Measurements from ENCODE around the gene WDR20.
A peak's percentile ranks its signal among the peaks of the same experiment; 100 is the strongest.

The WDR20 gene

GRCh38 chr14:102183886-102184285 lies 44.2 kb downstream of the WDR20 start:
- DNase-seq (ENCODE audit: low read depth) = no peak
- no peak for TF ChIP-seq CTCF (IDR thresholded peaks at IDR 0.05; ENCODE audit: insufficient read depth, low read depth, low read length, missing control alignments)
- H3K4me3 ChIP-seq (ENCODE audit: low read length) = no peak overlapping the region

- H3K4me3 ChIP-seq (ENCODE audit: low read length) = no peak overlapping the region
- no peak for TF ChIP-seq CTCF (IDR thresholded peaks at IDR 0.05; ENCODE audit: insufficient read depth, low read depth, low read length, missing control alignments)
- DNase-seq (ENCODE audit: low read depth) = no peak
Measured at GRCh38 chr14:102184316-102185035, 44.8 kb downstream of the WDR20 start.

- peak; percentile 34 for DNase-seq (ENCODE audit: low read depth)
- no peak for TF ChIP-seq CTCF (IDR thresholded peaks at IDR 0.05; ENCODE audit: insufficient read depth, low read depth, low read length, missing control alignments)
- H3K4me3 ChIP-seq (ENCODE audit: low read length) = no peak overlapping the region
Measured at GRCh38 chr14:102185360-102185759, 45.7 kb downstream of the WDR20 start.

- peak; percentile 85 for DNase-seq (ENCODE audit: low read depth)
- TF ChIP-seq CTCF (IDR thresholded peaks at IDR 0.05; ENCODE audit: insufficient read depth, low read depth, low read length, missing control alignments) = no peak
- H3K4me3 ChIP-seq (ENCODE audit: low read length) = no peak overlapping the region
Measured at GRCh38 chr14:102187044-102187443, 47.3 kb downstream of the WDR20 start.

GRCh38 chr14:102187568-102188001 lies 47.9 kb downstream of the WDR20 start:
- no peak overlapping the region for H3K4me3 ChIP-seq (ENCODE audit: low read length)
- peak; percentile 52 for DNase-seq (ENCODE audit: low read depth)
- TF ChIP-seq CTCF (IDR thresholded peaks at IDR 0.05; ENCODE audit: insufficient read depth, low read depth, low read length, missing control alignments) = no peak

- TF ChIP-seq CTCF (IDR thresholded peaks at IDR 0.05; ENCODE audit: insufficient read depth, low read depth, low read length, missing control alignments) = no peak
- no peak for DNase-seq (ENCODE audit: low read depth)
- H3K4me3 ChIP-seq (ENCODE audit: low read length) = no peak overlapping the region
Measured at GRCh38 chr14:102188187-102188586, 48.5 kb downstream of the WDR20 start.

- no peak overlapping the region for H3K4me3 ChIP-seq (ENCODE audit: low read length)
- TF ChIP-seq CTCF (IDR thresholded peaks at IDR 0.05; ENCODE audit: insufficient read depth, low read depth, low read length, missing control alignments) = no peak
- no peak for DNase-seq (ENCODE audit: low read depth)
Measured at GRCh38 chr14:102189874-102190273, 50.2 kb downstream of the WDR20 start.
